Measurements from ENCODE around the gene USP9Y.

USP9Y gene

GRCh38 chrY:12898604-12899003, 197.6 kb downstream of the USP9Y start:
- TF ChIP-seq CTCF (IDR thresholded peaks at IDR 0.05; ENCODE audit: low read length, missing control alignments): no peak

GRCh38 chrY:12904618-12905516, 203.8 kb downstream of the USP9Y start, which contains the start of gene DDX3Y:
TSS of gene DDX3Y (plus strand) at chrY:12904868. CDS start at chrY:12904937, 69 bp downstream.
- DNase-seq (ENCODE audit: low read depth): peak; percentile 97
- no peak for TF ChIP-seq CTCF (IDR thresholded peaks at IDR 0.05; ENCODE audit: low read length, missing control alignments)
- H3K4me3 ChIP-seq (replicated peaks; ENCODE audit: low read depth, low read length): peak within 1 kb of the TSS; percentile 95

More at GRCh38 chrY:12898604-12899003, 197.6 kb downstream of the USP9Y start:
- no peak for DNase-seq (ENCODE audit: low read depth)
- no peak overlapping the region for H3K4me3 ChIP-seq (replicated peaks; ENCODE audit: low read depth, low read length)

GRCh38 chrY:12905517-12905872, 204.5 kb downstream of the USP9Y start:
- peak; percentile 82 for DNase-seq (ENCODE audit: low read depth)
- no peak for TF ChIP-seq CTCF (IDR thresholded peaks at IDR 0.05; ENCODE audit: low read length, missing control alignments)
- H3K4me3 ChIP-seq (replicated peaks; ENCODE audit: low read depth, low read length): peak overlapping the region; percentile 95

- DNase-seq (ENCODE audit: low read depth): peak; percentile 12
- TF ChIP-seq CTCF (IDR thresholded peaks at IDR 0.05; ENCODE audit: low read length, missing control alignments): no peak
- H3K4me3 ChIP-seq (replicated peaks; ENCODE audit: low read depth, low read length): peak overlapping the region; percentile 95
Observed at GRCh38 chrY:12905895-12906294, 204.9 kb downstream of the USP9Y start.
